Endothelial cell of umbilical vein (primary cell): ENCODE data around the gene ITM2B. TPM values are rescaled to one million over a fixed set of nuclear protein-coding genes. Genes with fewer than 3 reads are reported as not detected.

Experiments
- BruUV-seq: library from RNA; stranded (reverse); fragments of 400-500 nt; replicated peaks from 2 replicates; lab custom pipeline; 2021; lab: Mats Ljungman, UMichigan
- CTCF ChIA-PET: fragments of 300-600, 350-600 bp; sonication (Branson Sonifier 250); formaldehyde crosslinking; loops from one replicate; lab custom pipeline; 2021; ENCODE audit warnings: antibody characterized with exemption, inconsistent platforms; lab: Charles Lee
- POLR2A ChIA-PET: fragments of 300-600, 350-600 bp; sonication (Branson Sonifier 250); formaldehyde crosslinking; loops from one replicate; lab custom pipeline; 2021; ENCODE audit warnings: antibody characterized with exemption, inconsistent platforms; lab: Charles Lee
- DNase-seq: peaks from one replicate; pipeline ENCODE4 v3.0.0-alpha.2; 2011; ENCODE audit warnings: low read depth, low spot score
- FAIRE-seq: peaks from 2 replicates; lab custom pipeline; 2011; peaks lifted over from hg19 to GRCh38; lab: Jason Lieb, UNC
- H2AFZ ChIP-seq: 2 replicates; pipeline ENCODE4 v1.6.0; 2012; ENCODE audit warnings: low read depth, low read length, control low read depth, inconsistent platforms
- H3K27ac ChIP-seq: 2 replicates; pipeline ENCODE4 v1.5.1; 2011; ENCODE audit warnings: low read depth, mild to moderate bottlenecking, control low read depth, low read length, moderate library complexity; ENCODE audit not compliant: insufficient read depth
- H3K27me3 ChIP-seq, 2 experiments: 2 replicates each; pipeline versions ENCODE4 v1.6.0 to v1.6.1; 2011; ENCODE audit warnings: low read length in 2 of 2, mixed read lengths in 1 of 2; ENCODE audit not compliant: control insufficient read depth in 2 of 2, insufficient read depth in 2 of 2
- H3K36me3 ChIP-seq, 2 experiments: 2 replicates in 1 of 2; 3 replicates in 1 of 2; pipeline ENCODE4 v1.5.1; 2011; ENCODE audit warnings: low read length in 2 of 2, mild to moderate bottlenecking in 1 of 2, moderate library complexity in 1 of 2; ENCODE audit not compliant: control insufficient read depth in 2 of 2, insufficient read depth in 2 of 2; ENCODE audit errors: extremely low read depth in 1 of 2
- H3K4me1 ChIP-seq: 3 replicates; pipeline ENCODE4 v1.5.1; 2011; ENCODE audit warnings: mild to moderate bottlenecking, low read length; ENCODE audit not compliant: control insufficient read depth, insufficient read depth; ENCODE audit errors: extremely low read depth
- H3K4me2 ChIP-seq: 2 replicates; pipeline ENCODE4 v1.6.1; 2011; ENCODE audit warnings: low read length, control low read depth, mixed read lengths; ENCODE audit not compliant: insufficient read depth
- H3K4me3 ChIP-seq, 3 experiments: fragments of 200-600 bp in 1 of 3; sonication (generic), shearing (Covaris generic) in 1 of 3; replicated peaks in 1 of 3; 2 replicates each; pipeline ENCODE4 v1.5.1; 2011 to 2016; ENCODE audit warnings: control low read depth in 3 of 3, low read length in 3 of 3, mild to moderate bottlenecking in 2 of 3, inconsistent platforms in 1 of 3, low read depth in 1 of 3, moderate library complexity in 1 of 3; ENCODE audit not compliant: insufficient read depth in 1 of 3
- H3K79me2 ChIP-seq: 2 replicates; pipeline ENCODE4 v1.6.0; 2012; ENCODE audit warnings: low read length, inconsistent platforms; ENCODE audit not compliant: control insufficient read depth, insufficient read depth
- H3K9ac ChIP-seq: replicated peaks from 2 replicates; pipeline ENCODE3; 2011; ENCODE audit warnings: low read length, control low read depth; ENCODE audit not compliant: insufficient read depth; ENCODE audit errors: extremely low read depth
- H3K9me1 ChIP-seq: replicated peaks from 3 replicates; pipeline ENCODE4 v1.6.0; 2011; ENCODE audit warnings: mild to moderate bottlenecking, low read length; ENCODE audit not compliant: control insufficient read depth, insufficient read depth; ENCODE audit errors: extremely low read depth
- H3K9me3 ChIP-seq: replicated peaks from 2 replicates; pipeline ENCODE4 v1.5.1; 2012; ENCODE audit warnings: low read length, inconsistent platforms; ENCODE audit not compliant: control insufficient read depth, insufficient read depth
- H4K20me1 ChIP-seq: replicated peaks from 2 replicates; pipeline ENCODE3; 2011; ENCODE audit warnings: mild to moderate bottlenecking, low read length; ENCODE audit not compliant: control insufficient read depth, insufficient read depth; ENCODE audit errors: extremely low read depth
- FOS ChIP-seq: IDR thresholded peaks from 2 replicates; pipeline ENCODE4 v1.6.1; 2011; ENCODE audit warnings: mild to moderate bottlenecking, low read length, moderate library complexity, borderline replicate concordance; ENCODE audit not compliant: insufficient read depth
- GATA2 ChIP-seq: IDR thresholded peaks from 2 replicates; pipeline ENCODE4 v1.7.0; 2011; ENCODE audit warnings: low read depth, mild to moderate bottlenecking, moderate library complexity, mixed read lengths, low read length; ENCODE audit not compliant: insufficient read length, insufficient read depth
- JUN ChIP-seq: IDR thresholded peaks from 2 replicates; pipeline ENCODE4 v1.6.1; 2011; ENCODE audit warnings: borderline replicate concordance, low read depth; ENCODE audit not compliant: insufficient read length, insufficient read depth
- MAX ChIP-seq: IDR thresholded peaks from 2 replicates; pipeline ENCODE4 v1.6.1; 2011; ENCODE audit not compliant: insufficient read depth, insufficient read length
- MYC ChIP-seq: IDR thresholded peaks from one replicate; pipeline ENCODE4 v1.6.1; 2011; ENCODE audit warnings: mild to moderate bottlenecking, low read depth, low read length
- POLR2A ChIP-seq: IDR thresholded peaks from 2 replicates; pipeline ENCODE4 v1.6.1; 2012; ENCODE audit warnings: low read depth, mild to moderate bottlenecking, control low read depth, low read length
- POLR2AphosphoS5 ChIP-seq: IDR thresholded peaks from 2 replicates; pipeline ENCODE4 v1.6.1; 2012; ENCODE audit warnings: low read depth, mild to moderate bottlenecking, control low read depth, low read length, moderate library complexity; ENCODE audit not compliant: insufficient read depth
- dilution Hi-C: fragments of 300-500 bp; cut with MboI; formaldehyde crosslinking; loops from one replicate; pipeline ENCODE4 v1.15.0; 2019; ENCODE audit warnings: low sequenced_read_pairs; ENCODE audit not compliant: extremely low pct_ligation_motif_present
- intact Hi-C: fragments of 100-400 bp; cut with micrococcal nuclease; formaldehyde crosslinking; loops from one replicate; pipeline ENCODE4 v1.10.0; 2022
- polyA plus RNA-seq, 4 experiments: library from polyadenylated mRNA; depleted of rRNA in 3 of 4; stranded (reverse) in 3 of 4; unstranded in 1 of 4; fragments of >200 nt; gene quantifications; 2 replicates each; pipeline versions ENCODE4 v1.2.1 to v1.2.3, GENCODE V29; 2011 to 2012; ENCODE audit warnings: missing spikeins in 1 of 4
- total RNA-seq: library from RNA; stranded (reverse); gene quantifications from 2 replicates; pipeline ENCODE4 v1.2.3, GENCODE V29; 2021
- TF ChIP-seq, protein P1 (sequence below), 2 donors: IDR thresholded peaks; 1 replicate in 1 of 2; 2 replicates in 1 of 2; pipeline ENCODE4 v1.5.1; 2011; ENCODE audit warnings: low read length in 2 of 2, mild to moderate bottlenecking in 2 of 2, moderate library complexity in 2 of 2, control low read depth in 1 of 2, inconsistent platforms in 1 of 2, low read depth in 1 of 2; ENCODE audit not compliant: insufficient read depth in 1 of 2; ENCODE audit errors: extremely low read depth in 1 of 2

ITM2B gene
- total and polyA plus RNA-seq, 2 donors (not counting 3 experiments of a cell fraction or from before 2014, with no cell fraction given), result 150 to 271 TPM

DNA sequence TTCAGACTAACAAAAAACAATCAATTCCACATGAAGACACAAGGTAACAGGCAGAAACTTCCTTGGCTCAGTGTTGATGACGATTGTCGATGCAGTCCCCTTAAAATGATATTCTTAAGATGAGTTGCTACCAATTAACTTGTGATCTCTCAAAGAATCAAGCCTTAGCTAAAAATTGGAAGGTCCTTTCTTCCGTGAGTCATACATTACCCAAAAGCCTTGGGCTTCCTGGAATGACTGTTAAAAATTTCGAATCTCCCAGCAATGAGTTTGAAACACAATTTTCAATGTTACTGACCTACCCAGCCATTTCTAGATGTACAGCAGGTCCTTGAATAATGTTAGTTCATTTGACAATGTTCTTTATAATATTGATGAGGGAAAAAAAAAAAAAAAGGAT lies 42.5 kb downstream of the ITM2B start:
- Histone ChIP-seq H3K36me3 (no peaks in the 10 kb centered on the region), H3K4me2 (no peak overlapping the region), H4K20me1 (no peaks in the 10 kb centered on the region), H3K4me3 (no peak overlapping the region), H3K9me1 (no peaks in the 10 kb centered on the region), H3K4me1 (peaks cover 2% of the 10 kb centered on the region), H3K9me3 (no peaks in the 10 kb centered on the region), H3K27ac (no peak overlapping the region), H3K79me2 (no peaks in the 10 kb centered on the region), H3K27me3 (no peaks in the 10 kb centered on the region), H2AFZ (no peak overlapping the region), H3K9ac (no peak overlapping the region)
- FAIRE-seq (no peak), DNase-seq (no peak)
- TF ChIP-seq POLR2A, result no peak
- no peak for TF ChIP-seq POLR2AphosphoS5
- TF ChIP-seq JUN, result no peak
- TF ChIP-seq FOS, result no peak
- no peak for TF ChIP-seq MAX
- no peak for TF ChIP-seq MYC
- no peak for TF ChIP-seq GATA2
- TF ChIP-seq, protein P1, sequence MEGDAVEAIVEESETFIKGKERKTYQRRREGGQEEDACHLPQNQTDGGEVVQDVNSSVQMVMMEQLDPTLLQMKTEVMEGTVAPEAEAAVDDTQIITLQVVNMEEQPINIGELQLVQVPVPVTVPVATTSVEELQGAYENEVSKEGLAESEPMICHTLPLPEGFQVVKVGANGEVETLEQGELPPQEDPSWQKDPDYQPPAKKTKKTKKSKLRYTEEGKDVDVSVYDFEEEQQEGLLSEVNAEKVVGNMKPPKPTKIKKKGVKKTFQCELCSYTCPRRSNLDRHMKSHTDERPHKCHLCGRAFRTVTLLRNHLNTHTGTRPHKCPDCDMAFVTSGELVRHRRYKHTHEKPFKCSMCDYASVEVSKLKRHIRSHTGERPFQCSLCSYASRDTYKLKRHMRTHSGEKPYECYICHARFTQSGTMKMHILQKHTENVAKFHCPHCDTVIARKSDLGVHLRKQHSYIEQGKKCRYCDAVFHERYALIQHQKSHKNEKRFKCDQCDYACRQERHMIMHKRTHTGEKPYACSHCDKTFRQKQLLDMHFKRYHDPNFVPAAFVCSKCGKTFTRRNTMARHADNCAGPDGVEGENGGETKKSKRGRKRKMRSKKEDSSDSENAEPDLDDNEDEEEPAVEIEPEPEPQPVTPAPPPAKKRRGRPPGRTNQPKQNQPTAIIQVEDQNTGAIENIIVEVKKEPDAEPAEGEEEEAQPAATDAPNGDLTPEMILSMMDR (IDR thresholded peaks at IDR 0.05; ENCODE audit: extremely low read depth in 1 of 2, insufficient read depth in 1 of 2, low read depth in 1 of 2, low read length in 2 of 2), result no peak
- CTCF ChIA-PET, result no interaction called here
- intact Hi-C loops (no loop called here), dilution Hi-C loops (no loop called here)
- no TSS peak for BruUV-seq
- POLR2A ChIA-PET, result no interaction called here
